ENCODE measurements around the gene PBRM1. TPM values are rescaled to one million over a fixed set of nuclear protein-coding genes. Genes with fewer than 3 reads are reported as not detected.

PBRM1 gene
- 93.8 and 96.0 TPM in 2 replicates for total RNA-seq

DNA sequence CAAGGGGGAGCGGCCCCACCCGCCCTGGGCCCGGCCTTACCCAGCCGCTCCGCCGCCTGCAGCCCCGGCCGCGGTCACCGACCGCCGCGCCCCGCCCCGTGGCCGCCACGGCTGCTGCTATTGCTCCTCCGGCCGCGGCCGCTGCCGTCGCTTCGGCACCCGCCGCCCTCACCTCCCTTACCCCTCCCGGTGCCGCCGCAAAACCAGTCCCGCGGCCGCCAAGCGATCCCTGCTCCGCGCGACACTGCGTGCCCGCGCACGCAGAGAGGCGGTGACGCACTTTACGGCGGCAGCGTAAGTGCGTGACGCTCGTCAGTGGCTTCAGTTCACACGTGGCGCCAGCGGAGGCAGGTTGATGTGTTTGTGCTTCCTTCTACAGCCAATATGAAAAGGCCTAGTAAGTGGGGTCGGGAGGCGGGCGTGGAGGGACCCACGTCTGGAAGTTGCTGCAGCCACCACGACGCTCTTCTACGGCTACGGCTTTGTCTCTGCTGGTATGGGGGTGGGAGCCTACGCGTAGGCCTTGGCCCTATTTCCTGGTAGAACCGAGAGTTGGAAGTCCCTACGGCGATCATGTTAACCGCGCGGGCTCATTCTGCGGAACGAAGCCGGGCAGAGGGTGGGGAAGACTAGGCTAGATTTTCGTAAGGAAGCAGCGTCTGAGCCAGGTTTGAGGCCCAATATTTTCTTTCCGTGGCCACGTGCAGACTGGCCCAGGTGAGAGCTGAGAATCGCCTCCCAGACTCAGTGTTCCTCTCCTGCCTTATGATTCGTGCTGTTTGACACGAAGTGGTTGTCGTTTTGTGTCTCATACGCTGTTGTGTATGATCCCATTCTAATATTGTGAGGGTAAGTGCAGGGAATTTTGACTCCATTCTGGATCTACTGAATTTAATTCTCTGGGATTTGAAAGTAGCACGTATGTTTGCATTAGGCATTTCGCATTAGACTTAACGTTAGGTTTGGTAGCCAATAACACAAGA is at the start of gene PBRM1, which contains the start of gene GNL3:
Gene PBRM1, minus strand, starts transcription at position 205 of the 983 bp plus-strand sequence.
Gene GNL3, plus strand, starts transcription at position 324 of the 983 bp plus-strand sequence. Its CDS starts 61 bp downstream, at position 385.

DNA sequence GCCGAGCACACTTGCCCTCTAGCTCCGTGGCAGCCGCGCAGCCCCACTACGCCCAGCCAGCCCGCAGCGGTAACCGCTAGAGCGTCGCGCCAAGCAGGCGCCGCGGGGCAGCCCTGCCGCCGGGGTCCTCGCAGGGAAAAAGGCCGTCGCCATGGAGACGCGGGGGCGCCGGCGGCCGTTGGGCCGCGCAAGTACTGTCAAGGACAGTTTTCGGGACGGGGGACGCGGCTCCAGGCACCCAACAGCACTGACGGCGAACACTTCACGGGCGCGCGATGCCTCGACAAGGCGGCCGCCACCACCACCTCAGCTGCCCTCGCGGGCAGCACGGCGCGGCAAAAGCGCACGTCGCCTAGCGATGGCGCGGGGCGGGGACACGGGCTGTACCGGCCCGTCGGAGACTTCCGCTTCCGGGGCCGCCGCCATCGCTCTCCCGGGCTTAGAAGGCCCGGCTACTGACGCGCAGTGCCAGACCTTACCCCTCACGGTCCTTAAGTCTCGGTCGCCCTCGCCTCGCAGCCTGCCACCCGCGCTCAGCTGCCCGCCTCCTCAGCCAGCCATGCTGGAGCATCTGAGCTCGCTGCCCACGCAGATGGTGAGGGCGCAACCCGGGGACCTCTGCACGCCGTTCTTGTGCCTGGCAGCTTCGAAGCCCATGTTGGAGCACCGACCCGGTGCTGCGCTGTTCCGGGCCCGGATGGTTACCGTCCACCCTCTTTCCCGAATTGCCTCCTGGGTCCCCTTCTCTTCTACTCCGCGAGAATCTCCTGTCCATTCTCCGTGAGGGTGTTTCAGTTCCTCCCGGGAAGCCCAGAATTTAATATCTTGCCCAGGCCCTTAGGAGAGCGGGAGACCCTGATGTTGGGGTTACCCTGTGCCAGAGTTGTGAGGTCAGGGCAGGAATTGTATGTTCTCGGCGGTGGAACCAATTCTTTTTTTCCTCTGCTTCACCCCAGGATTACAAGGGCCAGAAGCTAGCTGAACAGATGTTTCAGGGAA is 20.3 kb upstream of the PBRM1 start, which contains the start of the genes GLT8D1 and SPCS1:
Gene GLT8D1, minus strand, starts transcription at position 104 of the 999 bp plus-strand sequence. CDS start 5,331 bp downstream, outside the sequence.
Gene SPCS1, plus strand, starts transcription at position 419 of the 999 bp plus-strand sequence. Its CDS starts 141 bp downstream, at position 560.

GRCh38 chr3:52536369-52537164 is 149.1 kb downstream of the PBRM1 start, which contains the start of gene UQCC5:
Gene UQCC5 (plus strand): TSS chr3:52536605. CDS start chr3:52536756, 151 bp downstream.

GRCh38 chr3:52533623-52534280 is 152.0 kb downstream of the PBRM1 start, which contains the start of gene NT5DC2:
Gene NT5DC2 (minus strand): TSS chr3:52533857. CDS start chr3:52533737, 120 bp downstream.

Other genes starting within 250 kb of the PBRM1 start
- under 0.01 TPM in 2 replicates for gene SEMA3G, start 240.8 kb downstream of the PBRM1 start, total RNA-seq
- 0.33 TPM in 1 of 2 replicates, not detected in the other for gene TNNC1, start 231.9 kb downstream of the PBRM1 start, total RNA-seq
- 67.1 and 97.0 TPM in 2 replicates for gene NISCH, start 230.3 kb downstream of the PBRM1 start, total RNA-seq
- 0.44 and 0.62 TPM in 2 replicates for gene STAB1, start 190.6 kb downstream of the PBRM1 start, total RNA-seq
- 44.7 and 52.5 TPM in 2 replicates for gene NT5DC2, start 152.1 kb downstream of the PBRM1 start, total RNA-seq
- 1.8 and 12.6 TPM in 2 replicates for gene UQCC5, start 149.3 kb downstream of the PBRM1 start, total RNA-seq
- gene GNL3, start 119 bp upstream of the PBRM1 start, total RNA-seq: 155 and 182 TPM in 2 replicates
- 99.9 and 129 TPM in 2 replicates for gene GLT8D1, start 19.9 kb upstream of the PBRM1 start, total RNA-seq
- 53.6 and 59.9 TPM in 2 replicates for gene SPCS1, start 20.2 kb upstream of the PBRM1 start, total RNA-seq
- gene NEK4, start 85.0 kb upstream of the PBRM1 start, total RNA-seq: 26.7 and 31.7 TPM in 2 replicates
- gene ITIH1, start 91.7 kb upstream of the PBRM1 start, total RNA-seq: not detected in 2 replicates
- gene ITIH3, start 108.9 kb upstream of the PBRM1 start, total RNA-seq: 0.12 TPM in 1 of 2 replicates, not detected in the other
- gene ITIH4, start 144.8 kb upstream of the PBRM1 start, total RNA-seq: 0.66 and 1.7 TPM in 2 replicates
- 0.50 TPM in 1 of 2 replicates, not detected in the other for gene MUSTN1, start 149.1 kb upstream of the PBRM1 start, total RNA-seq
- 13.4 and 23.9 TPM in 2 replicates for gene STIMATE, start 211.6 kb upstream of the PBRM1 start, total RNA-seq